Fibroblast of lung (primary cell): ENCODE measurements around the gene KCNMA1. TPM values are rescaled to one million over a fixed set of nuclear protein-coding genes. Genes with fewer than 3 reads are reported as not detected.
A peak's percentile ranks its signal among the peaks of the same experiment; 100 is the strongest.

Source experiments
- DNase-seq, 2 donors: peaks; one replicate each; pipeline versions ENCODE4 v3.0.0 to v3.0.0-alpha.2; 2010; ENCODE audit warnings: low read depth in 2 of 2
- H2AFZ ChIP-seq: 2 replicates; pipeline ENCODE4 v1.5.1; 2012; ENCODE audit warnings: low read length, control low read depth, inconsistent platforms
- H3K27ac ChIP-seq: 2 replicates; pipeline ENCODE4 v1.5.1; 2011; ENCODE audit warnings: low read length, control low read depth; ENCODE audit not compliant: insufficient read depth
- H3K27me3 ChIP-seq: 2 replicates; pipeline ENCODE4 v1.5.1; 2011; ENCODE audit warnings: mild to moderate bottlenecking, low read length; ENCODE audit not compliant: control insufficient read depth, insufficient read depth
- H3K36me3 ChIP-seq: 2 replicates; pipeline ENCODE4 v1.5.1; 2011; ENCODE audit warnings: low read length; ENCODE audit not compliant: control insufficient read depth, insufficient read depth
- H3K4me1 ChIP-seq: 2 replicates; pipeline ENCODE4 v1.5.1; 2011; ENCODE audit warnings: low read length; ENCODE audit not compliant: control insufficient read depth, insufficient read depth; ENCODE audit errors: extremely low read depth
- H3K4me2 ChIP-seq: 2 replicates; pipeline ENCODE4 v1.5.1; 2011; ENCODE audit warnings: low read length, control low read depth; ENCODE audit not compliant: insufficient read depth; ENCODE audit errors: extremely low read depth
- H3K4me3 ChIP-seq, 4 experiments: fragments of 200-600 bp in 1 of 4; sonication (generic) in 1 of 4; replicated peaks in 1 of 4; 2 replicates each; pipeline ENCODE4 v1.5.1; 2011 to 2016; ENCODE audit warnings: low read length in 4 of 4, low read depth in 3 of 4, mild to moderate bottlenecking in 3 of 4, control low read depth in 2 of 4, inconsistent platforms in 1 of 4, mixed read lengths in 1 of 4; ENCODE audit not compliant: insufficient read depth in 1 of 4; ENCODE audit errors: control extremely low read depth in 1 of 4
- H3K79me2 ChIP-seq: 2 replicates; pipeline ENCODE4 v1.5.1; 2012; ENCODE audit warnings: mild to moderate bottlenecking, low read length, inconsistent platforms; ENCODE audit not compliant: control insufficient read depth, insufficient read depth
- H3K9ac ChIP-seq: 2 replicates; pipeline ENCODE4 v1.5.1; 2011; ENCODE audit warnings: mild to moderate bottlenecking, low read length, control low read depth; ENCODE audit not compliant: insufficient read depth
- H3K9me3 ChIP-seq: 2 replicates; pipeline ENCODE4 v1.5.1; 2012; ENCODE audit warnings: low read depth, low read length; ENCODE audit not compliant: control insufficient read depth, insufficient read depth
- H4K20me1 ChIP-seq: 2 replicates; pipeline ENCODE4 v1.5.1; 2011; ENCODE audit warnings: low read length; ENCODE audit not compliant: control insufficient read depth, insufficient read depth; ENCODE audit errors: extremely low read depth
- EZH2 ChIP-seq: IDR thresholded peaks from 2 replicates; pipeline ENCODE4 v1.5.1; 2012; ENCODE audit warnings: low read length, control low read depth, mild to moderate bottlenecking; ENCODE audit errors: missing control alignments
- polyA plus RNA-seq, 2 donors: library from polyadenylated mRNA; depleted of rRNA in 1 of 2; stranded (reverse) in 1 of 2; unstranded in 1 of 2; fragments of >200 nt; gene quantifications; 2 replicates each; pipeline ENCODE4 v1.2.1, GENCODE V29; 2011 to 2012; ENCODE audit warnings: missing spikeins in 1 of 2
- total RNA-seq: library from RNA; depleted of rRNA; stranded (reverse); fragments of >200 nt; gene quantifications from 2 replicates; pipeline ENCODE4 v1.2.1, GENCODE V29; 2014
- TF ChIP-seq, protein P1 (sequence below), 2 donors: IDR thresholded peaks in 1 of 2; conservative IDR thresholded peaks in 1 of 2; 1 replicate in 1 of 2; 2 replicates in 1 of 2; pipeline ENCODE4 v1.5.1; 2011 to 2012; ENCODE audit warnings: low read length in 2 of 2, control low read depth in 1 of 2, inconsistent platforms in 1 of 2, low read depth in 1 of 2, mild to moderate bottlenecking in 1 of 2

Gene KCNMA1
- total and polyA plus RNA-seq, 2 donors (not counting 1 experiment from before 2014, with no cell fraction given): 31.0 to 138 TPM

DNA sequence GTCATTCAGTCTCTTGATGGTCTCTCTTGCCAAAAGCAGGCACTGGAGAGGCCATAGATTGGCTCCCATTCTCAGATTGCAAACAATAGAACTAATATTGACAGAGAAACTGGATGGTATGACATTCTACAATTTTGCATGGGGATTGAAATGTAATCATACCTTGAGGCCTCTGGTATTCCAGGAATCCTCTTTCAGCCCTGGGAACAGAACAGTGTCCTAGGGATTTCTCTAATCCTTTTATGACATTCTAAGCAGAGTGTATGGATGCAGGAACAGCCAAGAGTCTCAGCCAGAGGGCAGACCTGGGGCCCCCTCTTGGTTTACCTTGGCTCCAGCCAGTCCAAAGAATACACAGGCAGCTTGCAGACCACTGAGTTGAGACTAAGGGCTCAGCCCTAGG is 206.4 kb downstream of the KCNMA1 start:
- H3K4me3 ChIP-seq: no peak overlapping the region
- H3K27me3 ChIP-seq: no peaks in the 10 kb centered on the region
- no peaks in the 10 kb centered on the region for H3K4me1 ChIP-seq
- no peaks in the 10 kb centered on the region for H4K20me1 ChIP-seq
- H3K27ac ChIP-seq: no peak overlapping the region
- H3K9ac ChIP-seq: no peak overlapping the region
- no peaks in the 10 kb centered on the region for H3K9me3 ChIP-seq
- no peaks in the 10 kb centered on the region for H3K79me2 ChIP-seq
- no peak for TF ChIP-seq EZH2
- TF ChIP-seq, protein P1, sequence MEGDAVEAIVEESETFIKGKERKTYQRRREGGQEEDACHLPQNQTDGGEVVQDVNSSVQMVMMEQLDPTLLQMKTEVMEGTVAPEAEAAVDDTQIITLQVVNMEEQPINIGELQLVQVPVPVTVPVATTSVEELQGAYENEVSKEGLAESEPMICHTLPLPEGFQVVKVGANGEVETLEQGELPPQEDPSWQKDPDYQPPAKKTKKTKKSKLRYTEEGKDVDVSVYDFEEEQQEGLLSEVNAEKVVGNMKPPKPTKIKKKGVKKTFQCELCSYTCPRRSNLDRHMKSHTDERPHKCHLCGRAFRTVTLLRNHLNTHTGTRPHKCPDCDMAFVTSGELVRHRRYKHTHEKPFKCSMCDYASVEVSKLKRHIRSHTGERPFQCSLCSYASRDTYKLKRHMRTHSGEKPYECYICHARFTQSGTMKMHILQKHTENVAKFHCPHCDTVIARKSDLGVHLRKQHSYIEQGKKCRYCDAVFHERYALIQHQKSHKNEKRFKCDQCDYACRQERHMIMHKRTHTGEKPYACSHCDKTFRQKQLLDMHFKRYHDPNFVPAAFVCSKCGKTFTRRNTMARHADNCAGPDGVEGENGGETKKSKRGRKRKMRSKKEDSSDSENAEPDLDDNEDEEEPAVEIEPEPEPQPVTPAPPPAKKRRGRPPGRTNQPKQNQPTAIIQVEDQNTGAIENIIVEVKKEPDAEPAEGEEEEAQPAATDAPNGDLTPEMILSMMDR (conservative IDR thresholded peaks at IDR 0.05 in 1 of 2, IDR thresholded peaks at IDR 0.05 in 1 of 2; ENCODE audit: low read depth in 1 of 2, low read length in 2 of 2): no peak
- no peak overlapping the region for H3K4me2 ChIP-seq
- DNase-seq: peak in 1 of 2 donors; percentile 17
- no peaks in the 10 kb centered on the region for H3K36me3 ChIP-seq
- H2AFZ ChIP-seq: no peak overlapping the region

DNA sequence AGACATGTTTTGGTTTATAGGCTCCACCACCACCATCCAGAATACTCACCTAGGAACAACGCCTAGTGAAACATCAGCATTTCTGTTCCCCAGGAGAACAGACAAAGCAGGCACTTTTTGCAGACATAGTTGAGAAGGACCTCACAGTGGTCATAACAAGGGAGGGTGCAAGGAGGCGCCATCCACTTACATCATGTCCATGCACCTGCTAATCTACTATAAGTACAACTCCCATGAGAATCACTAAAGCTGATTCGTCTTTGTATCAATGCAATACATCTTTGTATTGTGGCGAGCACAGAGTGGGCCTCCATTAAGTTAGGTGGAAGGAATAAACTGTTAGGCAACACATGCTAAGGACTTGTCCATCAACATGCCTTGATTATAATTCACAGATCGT is 207.1 kb downstream of the KCNMA1 start:
- H3K4me2 ChIP-seq: no peak overlapping the region
- no peaks in the 10 kb centered on the region for H4K20me1 ChIP-seq
- H3K36me3 ChIP-seq: no peaks in the 10 kb centered on the region
- no peaks in the 10 kb centered on the region for H3K9me3 ChIP-seq
- H3K79me2 ChIP-seq: no peaks in the 10 kb centered on the region
- TF ChIP-seq, protein P1 (conservative IDR thresholded peaks at IDR 0.05 in 1 of 2, IDR thresholded peaks at IDR 0.05 in 1 of 2; ENCODE audit: low read depth in 1 of 2, low read length in 2 of 2): no peak
- no peak for TF ChIP-seq EZH2
- no peaks in the 10 kb centered on the region for H3K27me3 ChIP-seq
- no peak overlapping the region for H3K9ac ChIP-seq
- H3K4me1 ChIP-seq: no peaks in the 10 kb centered on the region
- no peak overlapping the region for H3K4me3 ChIP-seq
- no peak for DNase-seq
- no peak overlapping the region for H3K27ac ChIP-seq
- no peak overlapping the region for H2AFZ ChIP-seq

DNA sequence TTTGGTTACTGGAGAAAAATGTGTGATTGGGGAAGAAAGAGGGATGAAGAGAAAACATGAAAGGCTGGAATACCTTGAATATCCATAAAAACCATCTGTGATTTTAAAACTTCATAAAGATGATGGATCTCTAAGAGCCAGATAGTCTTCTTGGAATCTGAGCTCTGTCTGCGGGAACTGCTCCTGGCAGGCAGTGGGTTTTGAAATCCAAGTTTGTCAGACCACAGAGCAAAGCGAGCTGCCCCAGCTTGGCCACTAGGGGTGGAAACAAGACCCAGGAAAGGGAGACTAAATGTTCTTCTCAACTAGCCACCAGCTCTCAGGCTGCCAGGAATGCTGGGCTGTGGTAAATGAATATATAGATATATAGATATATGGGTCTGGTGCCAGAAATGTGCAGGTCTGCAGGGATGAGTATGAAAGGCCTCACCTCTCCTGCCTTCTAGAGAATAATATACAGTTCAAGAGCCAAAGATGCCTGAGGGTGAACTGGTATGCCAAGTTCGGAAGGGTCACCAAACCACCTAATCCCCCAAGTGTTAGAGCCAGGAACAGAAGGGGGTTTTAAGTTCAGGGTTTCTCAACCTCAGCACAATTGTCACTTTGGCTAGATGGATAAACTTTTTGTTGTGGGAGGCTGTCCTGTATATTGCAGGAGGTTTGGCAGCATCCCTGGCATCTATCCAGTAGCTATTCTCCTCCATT is 208.8 kb downstream of the KCNMA1 start:
- Histone ChIP-seq H3K4me2 (no peak overlapping the region), H3K9me3 (no peaks in the 10 kb centered on the region), H2AFZ (no peak overlapping the region), H3K4me1 (no peaks in the 10 kb centered on the region), H3K4me3 (no peak overlapping the region), H3K9ac (no peak overlapping the region), H3K36me3 (no peaks in the 10 kb centered on the region), H3K79me2 (no peaks in the 10 kb centered on the region), H3K27ac (no peak overlapping the region), H4K20me1 (no peaks in the 10 kb centered on the region), H3K27me3 (no peaks in the 10 kb centered on the region)
- DNase-seq: peak; percentile 74 to 75
- no peak for TF ChIP-seq EZH2
- TF ChIP-seq, protein P1 (conservative IDR thresholded peaks at IDR 0.05 in 1 of 2, IDR thresholded peaks at IDR 0.05 in 1 of 2; ENCODE audit: low read depth in 1 of 2, low read length in 2 of 2): peak; percentile 65 to 77
